GM18502 (cell line): Measurements from ENCODE around the gene PKD1L1.
"Not testable (repeated sequence)": the region's sequence is repeated elsewhere in the genome, so short reads cannot be mapped to it uniquely, and the experiment has no call there.

ENCODE experiments used
- ATAC-seq: cut with Tn5 transposase; IDR thresholded peaks from one replicate; pipeline ENCODE4 v1.9.1; 2021; ENCODE audit warnings: mild to moderate bottlenecking; ENCODE audit not compliant: unreplicated experiment, poor library complexity

Gene PKD1L1

DNA sequence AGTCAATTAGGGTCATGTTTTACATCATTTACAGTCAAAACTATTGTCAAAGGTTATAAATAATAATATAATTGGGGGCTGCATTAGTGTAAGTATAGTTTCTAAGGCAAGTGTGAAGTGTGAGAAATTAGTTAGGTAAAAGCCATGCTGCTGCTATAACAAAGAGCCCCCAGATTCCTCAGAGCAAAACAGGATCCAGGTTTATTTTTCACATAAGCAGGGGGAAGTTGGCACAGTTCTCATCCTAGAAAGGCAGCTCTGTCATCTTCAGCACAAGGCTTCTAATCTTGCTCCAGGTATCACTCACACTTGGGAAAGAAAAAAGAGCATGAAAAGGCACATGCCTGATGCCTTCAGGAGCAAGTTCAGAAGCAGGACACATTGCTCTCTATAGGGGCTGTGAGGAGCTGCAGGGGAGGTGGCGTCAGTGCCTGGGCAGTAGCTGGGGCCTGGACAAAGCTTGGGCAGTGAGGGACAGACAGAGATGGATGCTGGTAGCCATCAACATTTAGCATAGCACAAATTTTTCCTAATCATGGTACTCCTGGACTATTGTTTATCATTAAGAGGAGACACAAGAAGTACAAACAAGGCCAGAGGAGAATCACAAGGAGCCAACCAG is 170.6 kb downstream of the PKD1L1 start:
- ATAC-seq = no peak

DNA sequence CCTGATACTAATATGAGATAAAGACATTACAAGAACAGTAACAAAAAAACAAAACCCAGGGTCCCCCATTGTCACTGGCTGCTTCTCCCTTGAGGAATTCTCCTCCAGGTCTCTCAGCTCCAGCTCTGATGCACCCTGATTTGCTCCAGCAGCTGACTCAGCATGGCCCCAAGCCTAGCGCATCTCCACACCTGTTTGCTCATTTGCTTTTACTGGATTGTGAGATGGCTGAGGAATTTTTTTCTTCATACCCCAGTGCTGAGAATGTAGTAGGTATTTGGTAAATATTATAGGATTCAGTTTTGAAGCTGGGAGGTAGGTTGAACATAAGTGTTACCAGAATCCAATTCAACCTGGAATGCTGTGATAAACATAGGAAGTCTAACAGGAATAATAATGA is 171.9 kb downstream of the PKD1L1 start:
- no peak for ATAC-seq

DNA sequence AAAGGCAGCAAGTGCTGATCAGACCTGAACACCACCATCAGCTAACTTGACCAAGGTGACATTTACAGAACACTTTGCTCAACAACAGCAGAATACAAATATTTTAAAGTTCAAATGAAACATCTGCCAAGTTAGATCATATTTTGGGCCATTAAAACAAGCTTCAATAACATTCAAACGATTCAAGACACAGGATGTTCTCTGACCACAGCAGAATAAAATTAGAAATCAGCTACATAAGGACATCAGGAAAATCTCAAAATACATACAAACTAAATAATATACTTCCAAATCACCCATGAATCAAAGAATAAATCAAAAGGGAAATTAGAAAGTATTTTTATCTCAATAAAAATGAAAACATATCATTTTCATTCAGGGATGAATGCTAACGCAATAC is 173.0 kb downstream of the PKD1L1 start:
- ATAC-seq = no peak

DNA sequence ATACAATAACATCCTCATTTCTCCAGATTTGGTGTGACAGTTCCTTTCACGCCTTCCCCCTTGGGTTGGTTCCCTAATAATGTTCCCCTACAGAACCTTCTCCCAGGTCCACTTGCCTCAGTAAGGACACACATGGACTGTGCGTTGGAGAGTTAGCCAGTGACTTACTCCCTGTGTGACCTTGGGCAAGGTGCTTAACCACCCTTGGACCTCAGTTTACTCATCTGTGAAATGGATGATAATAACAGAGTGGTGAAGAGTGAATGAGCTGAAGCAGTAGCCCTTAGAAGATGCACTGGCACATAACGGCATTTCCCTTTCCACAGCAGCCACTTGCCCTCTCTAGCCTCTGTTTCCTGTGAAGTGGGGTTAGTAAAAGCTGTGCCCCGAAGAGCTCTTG is 175.8 kb downstream of the PKD1L1 start:
- no peak for ATAC-seq

DNA sequence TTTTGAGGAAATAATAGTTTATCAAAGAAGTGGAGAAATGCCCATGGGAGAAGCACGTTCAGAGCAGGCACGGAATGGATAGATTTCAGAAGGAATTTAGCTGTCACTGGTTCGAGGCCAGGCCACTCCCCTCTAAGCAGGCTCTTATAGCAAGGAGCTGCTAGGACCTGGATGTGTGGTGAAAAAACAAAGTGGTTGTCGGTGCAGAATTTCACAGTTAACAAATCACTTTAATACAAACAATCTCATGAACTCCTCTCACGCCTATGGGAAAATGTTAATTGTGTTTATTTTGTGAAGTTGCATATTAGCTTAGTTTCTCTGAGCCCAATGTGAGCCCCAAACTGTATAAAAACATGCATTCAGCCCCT is 176.3 kb downstream of the PKD1L1 start:
- no peak for ATAC-seq

DNA sequence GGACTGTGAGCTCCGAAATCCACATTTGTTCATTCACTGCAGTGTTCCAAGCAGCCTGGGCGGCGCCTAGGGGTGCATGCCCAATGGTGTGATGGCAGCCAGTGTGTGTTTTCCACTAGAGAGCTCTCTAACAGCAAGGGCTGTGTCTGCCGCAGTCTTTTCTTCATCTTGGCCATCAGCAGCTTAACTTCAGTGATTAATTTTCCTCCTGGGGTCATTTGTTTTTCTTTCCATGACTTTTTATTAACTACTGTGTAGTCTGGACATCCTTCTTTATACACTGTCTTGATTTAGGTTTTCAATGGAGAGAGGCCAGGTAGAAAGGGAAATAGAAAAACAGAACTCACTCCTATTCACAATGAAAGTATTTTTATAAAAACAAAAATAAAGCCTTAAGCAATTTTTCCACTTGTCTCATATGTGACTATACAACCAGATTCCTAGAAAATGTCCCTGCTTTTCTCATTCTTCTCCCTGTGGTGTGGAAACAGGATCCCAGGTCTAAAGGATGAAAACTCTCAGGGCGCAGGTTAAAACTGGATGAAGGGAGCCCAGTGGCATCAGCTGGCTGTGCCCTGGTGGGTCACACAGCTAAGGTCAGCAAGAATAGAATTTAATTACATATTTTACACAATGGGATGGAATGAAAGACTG is 176.8 kb downstream of the PKD1L1 start:
- ATAC-seq = no peak

DNA sequence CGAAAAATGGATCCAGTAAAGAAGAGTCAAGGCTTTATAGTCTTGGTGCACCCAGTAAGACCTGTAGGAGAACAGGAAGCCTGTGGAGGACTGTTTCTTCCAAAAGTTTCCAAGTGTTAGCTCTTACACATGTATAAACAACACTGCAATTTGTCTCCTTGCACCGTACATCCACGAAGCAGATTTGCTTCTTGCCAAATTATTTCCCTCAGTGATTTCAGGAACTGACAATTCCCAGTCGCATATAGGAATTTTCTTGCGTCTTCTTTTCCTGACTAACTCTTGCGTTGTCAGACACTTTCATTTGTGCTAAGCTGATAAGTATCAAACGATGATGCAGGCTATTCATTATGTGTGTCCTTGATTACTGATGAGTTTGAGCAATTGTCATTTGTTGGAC is 182.1 kb downstream of the PKD1L1 start:
- ATAC-seq = no peak

DNA sequence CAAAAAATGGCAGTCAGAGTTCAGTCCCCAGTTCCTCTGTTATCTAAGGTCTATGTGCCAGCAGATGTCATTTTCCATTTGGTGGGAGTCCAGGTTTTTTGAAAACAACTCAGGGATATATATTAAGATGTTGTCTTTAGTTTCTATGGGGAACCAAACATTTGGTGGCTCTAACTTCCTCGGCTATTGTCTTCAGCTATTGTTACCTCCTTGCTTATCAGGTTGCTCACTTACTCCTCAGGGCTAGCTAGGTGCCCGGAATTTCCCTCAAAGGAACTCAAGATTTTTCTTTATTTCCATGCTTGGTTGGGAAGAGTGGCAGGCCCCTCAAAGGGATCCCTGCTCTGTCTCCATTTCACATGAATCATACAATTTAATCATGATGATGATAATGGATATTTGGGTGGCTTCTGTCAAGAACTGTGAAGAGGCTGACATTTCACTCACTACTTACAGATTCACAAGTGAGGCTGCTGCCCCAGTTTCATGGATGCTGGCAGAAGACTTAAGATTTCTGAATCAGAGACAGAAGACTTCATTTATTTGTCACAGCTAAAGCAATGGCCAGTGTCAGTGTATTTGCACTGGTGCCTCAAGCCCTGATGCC is 182.8 kb downstream of the PKD1L1 start:
- no peak for ATAC-seq

DNA sequence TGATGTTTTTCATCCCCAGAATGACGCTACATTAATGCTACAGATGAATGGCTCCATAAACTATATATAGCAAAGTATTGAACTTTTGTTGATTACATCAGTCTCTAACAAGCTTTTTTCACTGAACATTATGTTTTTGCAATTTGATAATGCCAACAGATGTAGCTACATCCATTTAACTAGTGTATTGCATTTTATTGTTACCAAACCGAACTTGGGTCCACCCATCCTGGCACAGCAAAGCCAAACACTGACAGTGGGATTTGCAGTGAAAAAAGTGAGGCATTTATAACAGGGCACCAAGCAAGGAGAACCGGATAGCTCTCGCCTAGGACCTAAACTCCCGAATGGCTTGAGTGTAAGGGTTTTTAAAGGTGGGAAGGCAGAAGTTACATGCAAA is 183.5 kb downstream of the PKD1L1 start:
- ATAC-seq = no peak

DNA sequence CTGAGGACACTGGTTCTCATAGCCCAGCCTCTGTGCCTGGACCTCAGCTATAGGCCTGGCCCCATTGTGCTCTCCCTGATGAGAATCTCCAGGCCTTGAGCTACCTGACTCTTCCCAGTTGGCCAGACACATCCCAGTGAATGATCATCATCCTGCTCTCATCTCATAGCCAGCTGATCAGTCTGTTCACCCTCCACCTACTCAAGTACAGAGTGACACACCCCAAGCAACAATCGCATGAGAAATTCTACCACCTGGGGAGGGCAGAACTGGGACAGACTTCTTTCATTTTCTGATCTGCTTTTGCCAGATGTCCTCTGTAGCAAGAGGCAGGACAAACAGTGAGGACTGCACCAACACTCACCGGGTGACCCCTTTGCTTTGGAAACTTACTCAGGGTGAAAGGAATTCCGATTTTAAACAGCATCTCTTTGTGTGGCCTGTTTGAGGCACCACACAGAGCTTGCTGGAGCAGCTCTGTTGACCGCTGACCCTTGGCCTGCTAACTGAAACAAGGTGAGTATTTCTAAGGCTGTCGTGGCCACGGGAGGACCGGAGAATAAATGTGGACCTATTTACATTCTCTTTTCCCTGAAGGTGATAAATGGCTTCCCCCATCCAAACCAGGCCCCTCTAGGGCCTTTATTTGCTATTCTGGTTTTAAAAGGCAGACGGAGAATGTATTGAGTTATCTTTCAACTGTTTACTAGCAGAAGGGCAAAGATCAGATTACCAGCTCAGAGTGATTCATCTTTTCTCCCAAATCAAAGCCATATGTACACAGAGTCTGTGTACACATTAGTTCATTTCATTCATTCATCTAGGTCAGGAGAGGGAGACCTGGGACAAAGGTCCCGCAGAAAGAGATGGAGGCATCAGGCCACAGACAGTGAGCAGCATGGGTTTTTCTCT is 184.9 kb downstream of the PKD1L1 start:
- ATAC-seq = peak; percentile 61

DNA sequence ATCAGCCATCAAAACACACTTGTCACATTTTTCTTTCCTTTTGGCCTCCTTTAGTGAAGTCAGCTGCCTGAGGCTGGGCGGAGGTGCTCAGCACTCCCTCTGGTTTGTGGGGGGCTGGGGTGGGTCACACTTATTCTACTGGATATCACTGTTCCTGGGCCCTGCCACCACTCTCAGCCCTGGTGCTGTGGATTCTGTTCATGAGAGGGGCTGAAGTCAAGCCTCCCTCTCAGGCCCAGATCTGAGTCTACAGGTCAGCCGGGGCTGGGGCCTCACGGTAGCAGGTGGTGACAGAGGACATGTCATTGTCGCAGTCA is 185.6 kb downstream of the PKD1L1 start:
- no peak for ATAC-seq

DNA sequence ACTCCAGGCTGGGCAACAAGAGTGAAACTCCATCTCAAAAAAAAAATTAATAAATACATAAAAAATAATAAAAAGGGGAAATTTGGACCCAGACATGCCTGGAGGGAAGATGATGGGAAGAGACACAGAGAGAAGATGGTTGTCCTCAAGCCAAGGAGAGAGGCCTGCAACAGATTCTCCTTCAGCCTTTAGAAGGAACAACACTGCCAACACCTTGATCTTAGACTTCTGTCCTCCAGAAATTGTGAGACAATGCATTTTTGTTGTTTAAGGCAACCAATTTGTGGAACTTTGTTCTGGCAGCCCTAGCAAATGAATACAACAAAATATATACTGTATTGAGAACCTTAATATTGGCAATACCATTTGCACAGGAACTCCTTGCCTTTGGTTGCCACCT is 186.1 kb downstream of the PKD1L1 start:
- no peak for ATAC-seq

DNA sequence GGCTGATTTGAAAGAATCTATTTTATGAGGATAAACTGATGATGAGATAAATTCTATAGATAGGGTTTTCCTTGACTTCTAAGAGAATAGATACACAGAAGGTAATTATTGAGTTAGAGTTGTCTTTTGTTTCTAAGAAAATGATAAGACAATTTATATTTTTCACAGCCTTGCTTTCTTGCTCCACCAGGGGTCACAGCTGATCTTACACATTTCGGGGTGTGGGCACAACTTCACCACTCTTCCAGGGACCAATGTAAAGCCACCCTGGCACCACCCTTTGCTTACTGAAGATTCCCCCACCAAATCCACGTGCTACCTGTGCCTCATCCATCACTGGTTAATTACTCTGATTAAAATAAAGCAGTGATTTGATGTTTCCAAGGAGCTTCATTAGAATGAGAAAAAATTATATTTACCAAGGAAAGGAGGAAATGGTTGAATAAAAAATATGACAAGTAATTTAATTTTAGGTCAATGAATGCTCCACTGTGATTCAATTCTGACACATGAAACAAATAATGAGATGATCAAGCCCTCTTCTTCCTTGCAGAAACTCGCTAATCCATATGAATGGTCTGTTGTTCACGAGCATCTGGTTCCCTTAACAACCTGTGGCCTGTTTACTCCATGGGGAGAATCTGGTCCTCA is 189.1 kb downstream of the PKD1L1 start:
- no peak for ATAC-seq

DNA sequence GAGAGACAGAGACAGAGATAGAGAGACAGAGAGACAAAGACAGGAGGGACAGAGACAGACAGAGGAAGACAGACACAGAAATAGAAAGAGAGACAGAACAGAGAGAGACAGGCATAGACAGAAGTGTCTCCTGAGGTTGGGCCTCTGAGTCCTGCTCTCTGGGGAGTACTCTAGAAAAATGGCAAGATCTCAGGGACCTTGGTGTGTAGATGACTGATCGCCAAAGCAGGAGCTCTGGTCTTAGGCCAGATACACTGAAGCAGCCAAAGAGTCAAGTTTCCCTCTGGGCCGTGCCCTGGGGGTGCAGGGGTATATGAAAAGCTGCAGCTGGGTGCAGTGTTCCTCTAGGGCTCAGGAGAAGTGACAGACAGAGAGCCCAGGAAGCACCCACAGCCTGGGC is 189.7 kb downstream of the PKD1L1 start:
- no peak for ATAC-seq

DNA sequence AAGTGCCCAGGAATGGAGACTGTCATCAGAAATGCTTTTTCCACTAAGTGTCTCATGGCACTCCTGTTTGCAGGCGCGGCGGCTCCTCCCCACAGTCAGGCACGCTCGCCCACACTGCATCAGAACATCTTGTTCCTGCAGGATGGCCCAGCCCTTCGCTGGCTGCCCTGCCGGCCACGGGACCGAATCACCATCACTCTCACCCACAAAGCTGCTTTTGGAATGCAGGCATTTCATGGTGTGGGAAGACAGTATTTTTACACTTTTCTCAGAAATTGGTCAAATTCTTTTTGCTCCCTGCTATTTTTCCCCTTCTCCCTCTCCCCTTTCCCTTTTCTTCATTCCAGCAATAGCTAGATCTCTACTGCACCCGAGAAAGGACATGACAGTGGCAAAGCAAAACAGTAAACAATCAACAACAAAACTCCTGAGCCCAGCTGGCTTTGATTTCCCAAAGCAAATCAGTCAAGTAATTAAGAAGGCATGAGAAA is 190.3 kb downstream of the PKD1L1 start:
- ATAC-seq = no peak

DNA sequence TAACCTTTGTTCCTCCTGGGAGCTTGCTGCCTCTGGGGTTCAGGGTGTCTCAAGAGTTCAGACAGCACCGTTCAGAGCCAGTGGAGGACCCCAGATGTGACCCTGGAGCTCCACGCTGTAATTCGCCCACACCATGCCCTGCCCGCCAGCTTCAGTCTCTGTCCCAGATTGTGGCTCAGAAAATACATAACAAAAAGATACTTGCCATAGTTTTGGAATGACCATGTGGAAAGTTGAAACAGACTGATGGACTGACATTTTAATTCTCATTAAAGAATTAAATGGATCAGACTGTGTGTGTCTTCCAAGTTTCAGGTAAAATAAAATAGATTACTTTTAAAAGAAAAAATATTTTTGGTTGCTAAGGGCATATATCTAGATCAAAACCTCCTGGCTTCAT is 191.6 kb downstream of the PKD1L1 start:
- no peak for ATAC-seq

DNA sequence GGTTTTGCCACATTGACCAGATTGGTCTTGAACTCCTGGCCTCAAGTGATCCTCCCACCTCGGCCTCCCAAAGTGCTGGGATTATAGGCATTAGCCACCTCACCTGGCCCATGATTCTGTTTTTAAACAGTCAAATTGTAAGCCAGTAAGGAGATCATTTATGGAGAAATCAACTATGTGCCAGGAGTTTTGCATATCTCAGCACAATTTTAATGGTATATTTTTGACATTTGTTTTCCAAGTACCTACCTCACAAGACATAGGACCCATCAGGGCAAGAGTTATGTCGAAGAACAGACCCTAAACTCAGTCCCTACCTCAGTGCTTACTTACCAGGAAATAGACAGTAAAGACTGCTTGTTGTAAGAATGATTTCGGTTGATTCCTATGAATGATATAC is 193.0 kb downstream of the PKD1L1 start:
- ATAC-seq = no peak

DNA sequence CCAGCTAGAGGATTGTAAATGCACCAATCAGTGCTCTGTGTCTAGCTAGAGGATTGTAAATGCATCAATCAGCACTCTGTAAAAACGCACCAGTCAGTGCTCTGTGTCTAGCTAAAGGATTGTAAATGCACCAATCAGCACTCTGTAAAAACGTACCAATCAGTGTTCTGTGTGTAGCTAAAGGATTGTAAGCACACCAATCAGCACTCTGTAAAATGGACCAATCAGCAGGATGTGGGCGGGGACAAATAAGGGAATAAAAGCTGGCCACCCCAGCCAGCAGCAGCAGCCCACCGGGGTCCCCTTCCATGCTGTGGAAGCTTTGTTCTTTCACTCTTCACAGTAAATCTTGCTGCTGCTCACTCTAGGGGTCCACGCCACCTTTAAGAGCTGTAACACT is 196.5 kb downstream of the PKD1L1 start:
- not testable (repeated sequence) for ATAC-seq

DNA sequence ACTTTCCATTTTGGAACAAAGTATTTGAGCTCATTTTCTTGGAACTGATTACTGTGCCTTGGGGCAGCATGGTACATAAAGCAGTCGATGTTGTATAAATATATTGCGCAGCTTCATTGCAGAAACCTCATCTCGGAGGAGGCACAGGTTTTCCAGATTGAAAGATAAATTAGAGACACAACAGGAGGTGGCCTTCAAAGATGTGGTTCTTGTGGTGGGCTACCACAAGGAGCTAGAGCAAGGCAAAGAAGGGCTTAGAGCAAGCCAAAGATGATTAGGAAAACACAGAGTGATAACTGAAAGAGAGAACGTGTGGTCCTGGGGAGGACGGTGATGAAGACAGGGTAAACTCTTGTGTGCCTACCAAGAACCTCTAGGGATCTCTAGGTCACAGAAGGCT is 197.2 kb downstream of the PKD1L1 start:
- ATAC-seq = no peak

DNA sequence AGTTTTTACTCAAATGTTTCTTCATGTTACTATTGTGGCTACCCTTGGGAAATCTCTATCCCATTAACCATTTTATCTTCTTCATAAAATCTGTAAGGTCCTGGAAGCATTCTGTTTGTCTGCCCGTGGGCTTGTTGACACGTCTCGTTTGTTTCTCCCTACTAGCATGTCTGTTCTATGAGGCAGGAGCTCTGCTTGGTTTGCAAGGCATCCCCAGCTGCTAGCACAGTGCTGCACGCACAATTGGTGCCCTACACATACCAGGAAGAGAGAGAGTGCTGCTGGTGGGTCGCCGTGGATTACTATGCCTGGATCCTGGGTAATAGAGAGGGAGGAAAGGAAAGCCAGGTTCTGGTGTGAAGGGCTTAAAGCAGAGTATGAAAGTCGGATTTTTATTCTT is 200.2 kb downstream of the PKD1L1 start:
- ATAC-seq = no peak

DNA sequence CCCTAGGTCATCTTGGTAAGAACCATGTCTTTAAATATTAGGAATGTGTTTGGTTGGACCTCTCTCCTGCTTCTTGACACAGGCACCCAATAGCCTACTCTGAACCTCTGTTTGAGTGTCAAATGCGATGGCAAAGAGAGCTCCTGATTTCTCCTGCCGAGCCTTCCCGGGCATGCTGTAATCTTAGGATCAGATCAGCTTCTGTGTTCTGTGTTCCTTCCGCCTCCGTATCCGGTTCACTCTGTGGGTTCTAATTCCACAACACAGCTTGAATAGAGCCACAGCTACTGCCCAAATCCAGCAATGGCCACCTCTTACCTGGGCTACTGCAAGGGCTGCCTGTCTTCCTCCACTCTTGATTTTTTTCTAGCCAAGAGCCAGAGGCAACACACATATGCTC is 201.1 kb downstream of the PKD1L1 start:
- ATAC-seq = no peak
